Fibroblast of skin of right quadriceps (primary cell): ENCODE measurements around the gene TEFM.
"Not testable (repeated sequence)": the region's sequence is repeated elsewhere in the genome, so short reads cannot be mapped to it uniquely, and the experiment has no call there.

Experiments
- DNase-seq: peaks from one replicate; pipeline ENCODE4 v3.0.0-alpha.2; 2013

TEFM gene

DNA sequence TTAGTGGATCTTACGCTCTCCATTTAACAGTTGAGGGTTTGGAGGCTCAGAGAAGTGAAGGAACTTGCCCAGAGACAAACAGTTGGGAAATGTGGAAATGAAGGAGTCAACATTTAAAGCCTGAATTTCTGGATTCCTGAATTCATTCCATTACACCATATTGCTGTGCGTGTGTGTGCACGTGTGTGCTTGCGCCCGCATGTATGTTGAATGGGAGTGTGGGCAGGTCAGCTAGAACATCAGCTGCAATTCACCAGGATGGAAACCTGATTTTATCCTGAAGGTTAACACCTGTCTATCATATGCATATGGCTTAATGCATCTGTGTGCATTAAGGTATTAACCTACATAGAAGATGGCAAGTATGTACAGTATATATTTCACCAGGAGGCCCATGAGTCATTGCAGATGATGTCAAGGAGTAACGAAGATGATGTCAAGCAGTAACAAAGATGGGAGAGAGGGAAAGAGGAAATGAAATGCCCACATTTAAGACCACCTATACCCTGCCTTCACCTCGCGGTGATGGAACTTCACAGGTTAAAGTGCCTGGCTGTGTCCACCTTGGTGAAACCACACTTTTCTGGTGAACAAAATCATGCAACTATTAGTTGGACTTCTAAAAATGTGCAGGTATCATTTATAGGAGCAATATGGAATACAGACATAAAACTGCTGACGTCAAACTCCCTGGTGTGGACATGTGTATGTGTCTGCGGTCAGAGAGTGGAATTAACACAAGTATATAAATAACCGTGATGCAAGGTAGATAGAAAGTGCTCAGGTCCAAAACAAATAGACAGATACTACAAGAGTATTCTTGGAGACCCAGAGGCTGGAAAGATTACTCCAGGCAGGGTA is 14.9 kb upstream of the TEFM start:
- DNase-seq: no peak

DNA sequence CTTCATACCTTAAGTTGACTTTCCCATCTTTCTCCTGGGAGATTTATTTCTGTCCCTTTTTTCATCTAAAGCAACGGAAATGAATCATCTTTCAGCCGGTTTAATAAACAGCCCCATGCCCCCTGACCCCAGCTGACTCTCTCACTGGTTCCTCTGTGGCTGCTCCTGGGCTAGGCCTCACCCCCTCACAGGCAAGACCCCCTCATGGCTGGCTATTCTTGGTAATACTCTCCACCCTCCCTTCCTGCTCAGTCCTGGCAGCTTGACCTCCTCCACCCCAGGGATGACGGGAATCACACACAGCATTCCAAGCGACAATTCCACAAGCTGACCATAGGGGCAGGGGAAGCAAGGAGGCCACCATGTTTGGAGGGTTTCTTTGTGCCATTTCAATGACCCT is 14.2 kb upstream of the TEFM start:
- no peak for DNase-seq

DNA sequence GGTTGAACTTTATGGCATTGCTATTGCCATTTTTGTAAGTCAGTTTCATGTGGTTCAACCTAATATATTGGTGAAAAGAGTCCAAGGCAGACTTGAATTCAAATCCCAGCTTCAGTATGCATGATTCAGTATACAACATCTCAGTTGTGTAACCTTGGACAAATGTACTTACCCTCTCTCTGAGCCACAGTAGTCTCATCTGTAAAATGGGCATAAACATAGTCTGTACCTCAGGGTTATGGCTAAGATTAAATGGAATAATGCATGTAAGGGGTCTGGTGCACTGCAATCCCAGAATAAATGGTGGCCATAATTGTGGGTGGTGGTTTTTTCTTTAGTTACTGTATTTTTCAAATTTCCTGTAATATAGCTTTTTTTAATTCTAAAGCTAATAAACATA is 11.0 kb upstream of the TEFM start:
- DNase-seq: no peak

DNA sequence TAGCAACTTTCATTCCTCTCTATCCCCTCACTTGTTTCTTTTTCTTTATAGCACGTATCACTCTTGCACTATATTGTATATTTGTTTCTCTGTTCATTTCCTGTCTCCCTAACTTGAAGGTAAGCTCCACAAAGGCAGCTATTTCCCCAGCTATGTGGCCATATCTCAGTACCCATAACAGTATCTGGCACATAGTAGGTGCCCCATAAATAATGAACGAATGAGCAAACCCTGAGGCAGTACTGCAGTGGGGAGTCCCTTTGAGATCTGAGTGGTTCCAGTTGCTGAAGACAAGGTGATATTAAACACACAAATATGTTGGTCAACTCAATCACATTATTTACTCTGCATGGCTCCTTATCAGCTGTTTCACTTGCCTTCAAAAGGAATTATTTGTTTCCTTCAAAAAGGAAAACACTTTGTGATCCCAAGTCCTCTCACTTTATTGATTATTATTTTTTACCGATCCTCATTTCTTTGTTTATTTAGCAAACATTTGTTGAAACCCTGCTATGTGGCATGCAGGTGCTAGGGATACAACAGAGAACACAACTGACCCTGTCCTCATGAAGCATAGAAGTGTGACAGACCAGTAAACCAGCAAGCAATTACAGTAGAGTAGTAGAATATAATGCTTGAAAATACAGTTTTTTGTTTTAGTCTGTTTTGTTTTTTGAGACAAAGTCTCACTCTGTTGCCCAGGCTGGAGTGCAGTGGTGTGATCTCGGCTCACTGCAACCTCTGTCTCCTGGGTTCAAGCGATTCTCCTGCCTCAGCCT is 10.0 kb upstream of the TEFM start:
- DNase-seq: no peak

DNA sequence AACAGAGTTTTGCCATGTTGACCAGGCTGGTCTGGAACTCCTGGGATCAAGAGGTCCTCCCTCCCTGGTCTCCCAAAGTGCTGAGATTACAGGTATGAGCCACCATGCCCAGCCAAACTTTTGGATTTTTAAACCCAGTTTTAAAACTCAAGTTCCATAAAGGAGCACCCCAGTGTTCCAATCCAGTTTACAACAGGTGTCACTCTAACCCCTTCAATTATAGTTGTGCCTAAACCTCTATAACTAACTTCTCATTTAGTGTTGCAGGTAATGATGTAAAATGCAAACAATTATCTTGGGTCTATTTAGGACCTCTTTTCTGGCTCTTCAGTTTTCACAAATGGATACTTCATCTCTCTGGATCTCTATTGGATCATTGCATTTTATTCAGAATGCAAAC is 7.9 kb upstream of the TEFM start:
- DNase-seq: no peak

DNA sequence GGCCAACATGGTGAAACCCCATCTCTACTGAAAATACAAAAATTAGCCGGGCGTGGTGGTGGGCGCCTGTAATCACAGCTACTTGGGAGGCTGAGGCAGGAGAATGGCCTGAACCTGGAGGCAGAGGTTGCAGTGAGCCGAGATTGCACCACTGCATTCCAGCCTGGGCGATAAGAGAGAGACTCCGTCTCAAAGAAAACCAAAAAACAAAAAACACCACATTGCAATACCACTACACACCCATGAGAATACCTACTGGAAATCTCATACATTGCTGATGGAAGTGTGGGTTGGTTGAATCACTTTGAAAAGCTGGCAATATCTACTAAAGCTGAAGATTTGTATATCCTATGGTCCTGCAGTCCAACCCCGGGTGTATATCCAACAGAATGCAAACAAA is 4.1 kb upstream of the TEFM start:
- DNase-seq: not testable (repeated sequence)

DNA sequence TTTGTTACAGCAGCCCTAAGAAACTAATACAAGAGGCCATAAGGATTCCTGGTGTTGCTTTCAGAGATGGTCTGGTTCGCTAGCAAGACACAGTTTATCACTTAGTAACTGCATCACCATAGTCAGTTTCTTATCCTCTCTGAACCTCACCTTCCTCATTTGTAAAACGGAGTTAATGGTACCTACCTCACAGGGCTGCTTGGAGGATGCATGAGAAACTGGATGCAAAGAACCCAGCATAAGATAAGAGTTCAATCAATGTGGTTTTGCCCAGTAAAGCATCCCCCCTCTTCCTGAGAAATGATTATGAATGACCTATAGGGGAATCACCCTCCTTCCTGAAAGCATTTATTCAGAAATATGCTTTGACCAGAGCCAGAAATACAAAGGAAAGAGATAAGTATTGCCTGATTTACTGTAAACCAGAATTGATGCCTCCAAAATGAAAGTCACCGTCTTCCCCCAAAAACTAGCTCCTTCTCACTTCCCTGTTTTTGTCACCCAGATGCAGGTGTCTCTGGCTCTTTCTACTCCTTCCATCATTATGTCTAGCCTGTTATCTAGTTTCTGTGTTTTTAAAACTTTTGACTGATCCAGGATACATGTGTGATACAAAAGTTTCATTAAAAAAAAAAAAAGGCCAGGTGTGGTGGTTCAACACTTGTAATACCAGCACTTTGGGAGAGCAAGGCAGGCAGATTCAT is 2.8 kb upstream of the TEFM start:
- DNase-seq: no peak

DNA sequence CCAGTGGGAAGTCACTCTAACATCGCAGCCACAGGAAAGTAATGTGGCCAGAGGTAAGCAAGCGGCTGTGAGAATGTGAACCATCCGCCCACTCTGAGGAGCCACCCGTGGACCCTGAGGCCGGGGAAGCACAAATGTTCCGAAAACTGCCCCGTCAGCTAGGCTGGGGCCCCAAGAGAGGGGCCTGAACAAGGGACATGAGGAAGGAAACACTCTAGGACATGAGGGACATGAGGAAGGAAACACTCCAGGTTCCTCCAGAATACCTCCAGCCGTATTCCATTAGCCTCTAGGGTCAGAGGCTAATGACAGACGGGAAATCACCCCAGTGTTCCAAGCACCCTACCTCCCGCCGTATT is 317 bp downstream of the TEFM start:
- peak; percentile 5 for DNase-seq

DNA sequence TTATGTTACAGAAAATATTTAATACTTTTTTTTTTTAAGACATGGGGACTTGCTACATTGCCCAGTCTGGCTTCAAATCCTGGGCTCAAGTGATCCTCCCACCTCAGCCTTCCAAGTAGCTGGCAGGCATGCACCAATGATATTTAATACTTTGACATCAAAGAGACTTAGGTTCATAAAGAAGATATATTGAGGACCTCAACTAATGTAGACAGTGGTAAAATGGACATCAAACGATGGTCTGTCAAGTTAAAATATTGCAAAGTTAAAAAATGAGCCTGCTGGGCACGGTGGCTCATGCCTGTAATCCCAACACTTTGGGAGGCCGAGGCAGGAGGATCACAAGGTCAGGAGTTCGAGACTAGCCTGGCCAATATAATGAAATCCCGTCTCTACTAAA is 8.7 kb downstream of the TEFM start:
- DNase-seq: no peak

DNA sequence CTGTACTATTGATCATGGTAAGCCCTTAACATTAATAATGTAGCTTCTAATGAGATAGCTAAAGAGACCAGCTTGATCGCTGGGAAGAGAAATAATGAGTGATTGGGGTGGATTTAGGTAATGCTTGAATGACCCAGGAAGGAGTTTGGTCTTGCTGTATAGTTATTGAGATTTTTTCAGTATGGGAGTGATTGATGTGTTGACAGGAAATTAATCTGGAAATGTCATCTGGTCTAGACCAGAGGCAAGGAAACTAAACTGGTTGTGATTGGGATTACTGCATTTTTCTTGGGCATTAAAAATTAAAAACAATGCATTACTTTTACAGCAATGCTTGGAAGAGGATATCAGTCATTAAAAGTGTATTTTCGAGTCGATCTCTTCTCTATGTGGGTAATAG is 11.8 kb downstream of the TEFM start:
- no peak for DNase-seq

DNA sequence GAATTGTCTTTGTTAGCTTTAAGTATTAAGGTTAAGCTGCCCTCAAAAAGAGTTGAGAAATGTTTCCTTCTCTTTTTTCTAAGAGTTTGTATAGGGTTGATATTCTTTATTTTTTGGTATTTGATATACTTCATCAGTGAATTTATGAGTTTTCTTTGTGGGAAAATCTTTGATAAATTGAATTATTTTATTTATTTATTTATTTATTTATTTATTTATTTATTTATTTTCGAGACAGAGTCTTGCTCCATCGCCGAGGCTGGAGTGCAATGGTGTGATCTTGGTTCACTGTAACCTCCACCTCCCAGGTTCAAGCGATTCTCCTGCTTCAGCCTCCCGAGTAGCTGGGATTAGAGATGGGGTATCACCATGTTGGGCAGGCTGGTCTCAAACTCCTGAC is 19.9 kb downstream of the TEFM start:
- no peak for DNase-seq

DNA sequence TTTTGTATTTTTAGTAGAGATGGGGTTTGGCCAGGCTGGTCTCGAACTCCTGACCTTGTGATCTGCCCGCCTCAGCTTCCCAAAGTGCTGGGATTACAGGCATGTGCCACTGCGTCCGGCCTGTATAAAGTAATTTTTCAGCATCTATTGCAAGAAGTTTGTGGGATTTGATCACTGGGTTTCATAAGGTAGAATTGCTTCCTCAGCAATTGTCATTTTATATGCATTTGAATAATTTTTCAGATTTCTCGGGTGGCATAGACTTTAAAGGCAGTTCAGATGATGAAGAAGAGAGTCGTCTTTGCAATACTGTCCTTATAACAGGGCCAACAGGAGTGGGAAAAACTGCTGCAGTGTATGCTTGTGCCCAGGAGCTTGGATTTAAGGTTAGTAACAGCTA is 37.0 kb downstream of the TEFM start:
- no peak for DNase-seq

DNA sequence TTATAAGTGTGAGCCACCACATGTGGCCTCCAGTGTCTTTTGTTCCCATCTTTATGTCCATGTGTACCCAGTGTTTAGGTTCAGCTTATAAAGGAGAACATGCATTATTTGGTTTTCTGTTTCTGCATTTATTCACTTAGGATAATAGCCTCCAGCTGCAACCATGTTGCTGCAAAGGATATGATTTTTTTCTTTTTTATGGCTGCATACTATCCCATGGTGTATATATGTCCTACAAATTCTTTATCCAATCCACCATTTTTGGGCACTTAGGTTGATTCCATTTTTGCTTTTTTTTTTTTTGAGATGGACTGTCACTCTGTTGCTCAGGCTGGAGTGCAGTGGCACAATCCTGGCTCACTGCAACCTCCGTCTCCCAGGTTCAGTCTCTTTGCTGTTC is 41.4 kb downstream of the TEFM start:
- DNase-seq: no peak

DNA sequence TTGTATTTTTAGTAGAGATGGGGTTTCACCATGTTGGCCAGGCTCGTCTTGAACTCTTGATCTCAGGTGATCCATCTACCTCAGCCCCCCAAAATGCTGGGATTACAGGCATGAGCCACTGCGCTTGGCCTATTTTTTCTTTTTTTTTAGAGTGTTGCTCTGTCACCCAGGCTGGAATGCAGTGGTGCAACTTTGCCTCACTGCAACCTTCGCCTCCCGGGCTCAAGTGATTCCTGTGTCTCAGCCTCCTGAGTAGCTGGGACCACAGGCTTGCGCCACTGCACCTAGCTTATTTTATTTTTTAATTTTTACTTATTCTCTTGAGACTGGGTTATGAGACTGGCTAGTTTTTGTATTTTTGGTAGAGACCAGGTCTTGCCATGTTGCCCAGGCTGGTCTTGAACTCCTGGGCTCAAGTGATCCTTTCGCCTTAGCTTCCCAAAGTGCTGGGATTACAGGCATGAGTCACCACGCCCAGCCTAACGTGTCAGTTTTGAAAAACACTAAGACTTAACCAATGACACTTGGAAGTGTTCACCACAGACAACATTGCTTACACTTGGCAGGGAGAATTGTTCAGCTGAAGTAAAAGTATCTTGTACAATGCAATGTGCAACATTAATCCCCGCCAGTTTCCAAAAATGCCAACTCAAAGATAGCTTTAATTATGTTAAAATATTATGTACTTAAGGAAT is 47.3 kb downstream of the TEFM start:
- DNase-seq: peak; percentile 3

DNA sequence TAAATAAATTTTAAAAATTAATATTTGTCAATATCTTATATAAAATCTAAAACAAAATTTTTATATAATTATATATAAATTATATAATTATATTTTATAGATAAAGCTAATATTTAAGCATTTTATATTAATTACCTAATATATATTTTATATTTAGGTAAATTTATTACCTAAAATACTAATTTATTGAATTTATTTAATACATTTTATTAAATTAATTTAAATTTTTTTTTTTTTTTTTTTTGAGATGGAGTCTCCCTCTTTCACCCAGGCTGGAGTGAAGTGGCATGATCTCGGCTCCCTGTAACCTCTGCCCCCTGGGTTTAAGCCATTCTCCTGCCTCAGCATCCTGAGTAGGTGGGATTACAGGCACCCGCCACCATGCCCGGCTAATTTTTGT is 51.9 kb downstream of the TEFM start:
- DNase-seq: no peak
